Spleen (tissue), 7 donors: ENCODE results near the gene SLC47A2.

Source experiments
- CTCF ChIP-seq, 11 experiments: fragments of 200-600 bp in 7 of 11; fragments of 450-650 bp in 4 of 11; sonication (generic) in 4 of 11; IDR thresholded peaks in 8 of 11; conservative IDR thresholded peaks in 3 of 11; 1 replicate in 7 of 11; 2 replicates in 4 of 11; pipeline versions ENCODE4 v1.4.0 to v1.8.0; 2016 to 2021; ENCODE audit warnings: antibody characterized with exemption in 11 of 11, inconsistent platforms in 4 of 11, mild to moderate bottlenecking in 1 of 11
- POLR2A ChIP-seq, 3 donors: fragments of 450-650 bp; IDR thresholded peaks; one replicate each; pipeline ENCODE4 v1.5.1; 2017; ENCODE audit warnings: antibody characterized with exemption in 3 of 3, mild to moderate bottlenecking in 1 of 3
- POLR2AphosphoS5 ChIP-seq, 3 donors: sonication (generic); formaldehyde crosslinking; IDR thresholded peaks; one replicate each; pipeline ENCODE4 v1.5.1; 2017; ENCODE audit warnings: antibody characterized with exemption in 3 of 3
- donor health status: DM: no; HTN: no; CAD: no; lungs with moderate emphysema.
- donor health status: DM: no; HTN: no; CAD: no.
- donor health status: DM: no; HTN: no; CAD: no.

- TF ChIP-seq CTCF (IDR thresholded peaks at IDR 0.05 in 8 of 11, conservative IDR thresholded peaks at IDR 0.05 in 3 of 11) (no peak), POLR2A (IDR thresholded peaks at IDR 0.05) (no peak), POLR2AphosphoS5 (IDR thresholded peaks at IDR 0.05) (no peak)
Observed at GRCh38 chr17:19713901-19714361, 2.5 kb downstream of the SLC47A2 start.
